ENCODE results near the gene RNF20.

Gene RNF20

DNA sequence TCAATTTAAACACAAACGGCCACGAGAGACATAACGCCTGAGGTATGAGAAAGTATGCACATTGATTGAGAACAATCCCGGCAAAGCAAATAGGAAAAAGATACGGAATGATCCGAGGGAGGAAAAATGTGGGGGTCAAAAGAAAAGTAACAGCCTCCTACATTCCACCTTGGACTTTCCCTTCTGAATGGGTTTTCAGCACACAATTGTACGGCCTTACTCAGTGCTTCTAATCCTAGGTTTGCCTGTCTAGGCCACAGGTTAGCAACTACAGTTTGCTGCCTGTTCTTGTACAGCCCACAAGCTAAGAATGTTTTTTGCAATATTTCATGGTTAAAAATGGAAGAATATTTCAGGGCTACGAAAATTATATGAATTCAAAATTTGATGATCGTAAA, 46.2 kb upstream of the RNF20 start:
- H3K27ac ChIP-seq: peak overlapping the region; percentile 94
- H3K9me3 ChIP-seq (ENCODE audit: control insufficient read depth, low read length): no peaks in the 10 kb centered on the region
- no peak overlapping the region for H3K9ac ChIP-seq
- no peaks in the 10 kb centered on the region for H3K27me3 ChIP-seq (ENCODE audit: control insufficient read depth, insufficient read depth, low read length)
- no peaks in the 10 kb centered on the region for H3K36me3 ChIP-seq (ENCODE audit: control insufficient read depth, insufficient read depth, low read length)
- H3K4me2 ChIP-seq (ENCODE audit: low read length): peak overlapping the region; percentile 94
- no peaks in the 10 kb centered on the region for H3K79me2 ChIP-seq
- H2AFZ ChIP-seq: peak overlapping the region; percentile 91
- TF ChIP-seq, protein P1, sequence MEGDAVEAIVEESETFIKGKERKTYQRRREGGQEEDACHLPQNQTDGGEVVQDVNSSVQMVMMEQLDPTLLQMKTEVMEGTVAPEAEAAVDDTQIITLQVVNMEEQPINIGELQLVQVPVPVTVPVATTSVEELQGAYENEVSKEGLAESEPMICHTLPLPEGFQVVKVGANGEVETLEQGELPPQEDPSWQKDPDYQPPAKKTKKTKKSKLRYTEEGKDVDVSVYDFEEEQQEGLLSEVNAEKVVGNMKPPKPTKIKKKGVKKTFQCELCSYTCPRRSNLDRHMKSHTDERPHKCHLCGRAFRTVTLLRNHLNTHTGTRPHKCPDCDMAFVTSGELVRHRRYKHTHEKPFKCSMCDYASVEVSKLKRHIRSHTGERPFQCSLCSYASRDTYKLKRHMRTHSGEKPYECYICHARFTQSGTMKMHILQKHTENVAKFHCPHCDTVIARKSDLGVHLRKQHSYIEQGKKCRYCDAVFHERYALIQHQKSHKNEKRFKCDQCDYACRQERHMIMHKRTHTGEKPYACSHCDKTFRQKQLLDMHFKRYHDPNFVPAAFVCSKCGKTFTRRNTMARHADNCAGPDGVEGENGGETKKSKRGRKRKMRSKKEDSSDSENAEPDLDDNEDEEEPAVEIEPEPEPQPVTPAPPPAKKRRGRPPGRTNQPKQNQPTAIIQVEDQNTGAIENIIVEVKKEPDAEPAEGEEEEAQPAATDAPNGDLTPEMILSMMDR (IDR thresholded peaks at IDR 0.05): no peak
- peaks cover 3% of the 10 kb centered on the region for H3K4me1 ChIP-seq
- peak overlapping the region; percentile 67 for H3K4me3 ChIP-seq (ENCODE audit: low read depth, low read length)

DNA sequence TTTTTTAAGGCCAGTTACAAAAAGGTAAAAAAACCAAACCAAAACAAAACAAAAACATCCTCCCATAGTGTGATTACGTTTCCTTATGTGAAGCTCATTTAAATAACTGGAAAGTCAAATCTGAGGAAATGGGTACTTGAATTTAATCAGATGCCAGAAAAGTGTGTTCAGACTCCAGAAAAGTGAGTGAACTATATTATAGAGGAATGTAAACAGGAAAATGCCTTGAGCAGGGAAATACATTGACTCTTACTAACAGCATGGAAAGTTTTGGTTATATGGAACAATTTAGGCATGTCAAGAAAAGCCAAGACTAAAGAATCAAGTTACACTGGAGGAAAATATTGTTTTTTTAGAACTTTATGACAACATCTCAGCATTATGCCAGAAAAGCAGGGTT, 37.8 kb upstream of the RNF20 start:
- Histone ChIP-seq H3K27ac (no peak overlapping the region), H3K36me3 (ENCODE audit: control insufficient read depth, insufficient read depth, low read length) (no peaks in the 10 kb centered on the region)

DNA sequence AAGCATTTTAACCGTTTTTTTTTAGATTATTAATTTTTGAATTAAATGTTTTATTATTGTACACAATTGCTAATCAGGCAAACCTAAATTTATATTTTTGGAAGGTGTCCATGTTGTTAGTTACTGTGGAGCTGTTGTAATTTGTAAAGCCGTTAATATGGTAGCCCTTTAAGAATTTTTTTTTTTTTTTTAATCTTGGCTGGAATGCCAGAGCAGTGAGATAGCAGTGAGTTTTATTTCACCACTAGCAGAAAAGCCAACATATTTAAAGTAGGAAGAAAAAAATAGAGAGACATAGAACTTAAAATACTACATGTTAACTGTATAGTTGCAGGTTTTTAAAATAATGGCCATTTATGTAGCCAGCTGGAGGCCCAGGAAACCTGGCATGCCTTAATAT, 35.3 kb upstream of the RNF20 start:
- TF ChIP-seq, protein P1 (IDR thresholded peaks at IDR 0.05): no peak
- no peak overlapping the region for H3K9ac ChIP-seq

More for the DNA sequence above, 37.8 kb upstream of the RNF20 start:
- TF ChIP-seq, protein P1 (IDR thresholded peaks at IDR 0.05): no peak
- H3K27me3 ChIP-seq (ENCODE audit: control insufficient read depth, insufficient read depth, low read length): no peaks in the 10 kb centered on the region
- no peaks in the 10 kb centered on the region for H3K9me3 ChIP-seq (ENCODE audit: control insufficient read depth, low read length)
- no peaks in the 10 kb centered on the region for H3K79me2 ChIP-seq
- no peak overlapping the region for H3K9ac ChIP-seq
- H3K4me1 ChIP-seq: no peaks in the 10 kb centered on the region
- H3K4me2 ChIP-seq (ENCODE audit: low read length): no peak overlapping the region
- H3K4me3 ChIP-seq (ENCODE audit: low read depth, low read length): no peak overlapping the region
- no peak overlapping the region for H2AFZ ChIP-seq

DNA sequence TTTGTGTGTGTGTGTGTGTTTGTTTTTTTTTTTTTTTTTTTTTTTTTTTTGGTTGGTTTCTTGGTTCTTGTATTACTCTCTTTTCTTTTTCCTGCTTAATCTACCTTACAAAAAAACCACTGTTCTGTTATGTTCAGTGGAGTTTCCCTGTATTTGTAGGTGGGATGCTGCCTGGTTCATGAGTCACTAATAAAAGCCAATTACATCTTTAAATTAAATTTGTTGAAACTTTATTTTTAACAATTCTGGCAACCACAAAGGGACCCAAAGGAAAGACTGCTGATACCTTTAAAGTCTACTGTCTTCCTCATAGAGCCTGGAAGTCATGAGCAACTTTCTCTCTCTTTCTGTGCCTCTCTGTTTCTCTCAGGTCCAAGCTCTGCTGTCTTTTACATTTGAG, 29.5 kb upstream of the RNF20 start:
- H3K4me1 ChIP-seq: no peaks in the 10 kb centered on the region
- H3K79me2 ChIP-seq: no peaks in the 10 kb centered on the region
- H3K4me2 ChIP-seq (ENCODE audit: low read length): no peak overlapping the region
- no peaks in the 10 kb centered on the region for H3K9me3 ChIP-seq (ENCODE audit: control insufficient read depth, low read length)
- no peak overlapping the region for H3K4me3 ChIP-seq (ENCODE audit: low read depth, low read length)
- no peak overlapping the region for H3K27ac ChIP-seq
- no peaks in the 10 kb centered on the region for H3K27me3 ChIP-seq (ENCODE audit: control insufficient read depth, insufficient read depth, low read length)
- H2AFZ ChIP-seq: no peak overlapping the region
- TF ChIP-seq, protein P1 (IDR thresholded peaks at IDR 0.05): no peak
- H3K9ac ChIP-seq: no peak overlapping the region
- no peaks in the 10 kb centered on the region for H3K36me3 ChIP-seq (ENCODE audit: control insufficient read depth, insufficient read depth, low read length)

More for the DNA sequence above, 35.3 kb upstream of the RNF20 start:
- no peaks in the 10 kb centered on the region for H3K9me3 ChIP-seq (ENCODE audit: control insufficient read depth, low read length)
- no peaks in the 10 kb centered on the region for H3K36me3 ChIP-seq (ENCODE audit: control insufficient read depth, insufficient read depth, low read length)
- no peaks in the 10 kb centered on the region for H3K79me2 ChIP-seq
- no peak overlapping the region for H3K4me2 ChIP-seq (ENCODE audit: low read length)
- no peak overlapping the region for H3K4me3 ChIP-seq (ENCODE audit: low read depth, low read length)
- no peaks in the 10 kb centered on the region for H3K4me1 ChIP-seq
- H3K27ac ChIP-seq: no peak overlapping the region
- H2AFZ ChIP-seq: no peak overlapping the region
- no peaks in the 10 kb centered on the region for H3K27me3 ChIP-seq (ENCODE audit: control insufficient read depth, insufficient read depth, low read length)

DNA sequence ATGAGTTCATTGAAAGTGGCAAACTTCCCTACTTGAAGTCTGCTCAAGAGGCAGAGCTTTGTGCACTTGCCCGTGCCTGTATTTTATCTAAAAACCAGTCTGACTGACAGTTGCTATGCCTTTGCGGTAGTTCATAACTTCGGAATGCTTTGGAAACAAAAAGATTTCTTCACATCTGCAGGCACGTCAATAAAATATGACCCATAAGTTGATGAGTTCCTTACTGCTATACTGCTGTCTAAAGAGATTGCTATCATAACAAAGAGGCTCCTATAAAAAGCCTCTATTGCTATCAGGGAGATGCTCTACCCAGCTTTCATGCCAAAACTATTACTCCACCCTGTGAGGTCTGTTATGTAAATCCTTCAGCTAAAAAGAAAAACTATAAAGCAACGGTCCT, 25.4 kb upstream of the RNF20 start:
- H3K27ac ChIP-seq: no peak overlapping the region
- H3K36me3 ChIP-seq (ENCODE audit: control insufficient read depth, insufficient read depth, low read length): no peaks in the 10 kb centered on the region
- no peak overlapping the region for H2AFZ ChIP-seq
- no peaks in the 10 kb centered on the region for H3K4me1 ChIP-seq
- no peaks in the 10 kb centered on the region for H3K27me3 ChIP-seq (ENCODE audit: control insufficient read depth, insufficient read depth, low read length)
- no peaks in the 10 kb centered on the region for H3K79me2 ChIP-seq
- H3K9me3 ChIP-seq (ENCODE audit: control insufficient read depth, low read length): no peaks in the 10 kb centered on the region
- H3K4me3 ChIP-seq (ENCODE audit: low read depth, low read length): no peak overlapping the region
- TF ChIP-seq, protein P1 (IDR thresholded peaks at IDR 0.05): no peak
- H3K9ac ChIP-seq: no peak overlapping the region
- H3K4me2 ChIP-seq (ENCODE audit: low read length): no peak overlapping the region

Data from parathyroid adenoma (tissue), 2 donors.